Glutamatergic neuron (in vitro differentiated cells): Measurements from ENCODE around the gene MYO6. TPM values are rescaled to one million over a fixed set of nuclear protein-coding genes. Genes with fewer than 3 reads are reported as not detected.

Experiments used
- DNase-seq: peaks from one replicate; pipeline ENCODE4 v3.0.0; 2022
- H3K27ac Mint-ChIP-seq: one replicate; pipeline ENCODE4 v1.8.0; 2020; ENCODE audit warnings: mild to moderate bottlenecking, mixed read lengths, inconsistent platforms; ENCODE audit not compliant: unreplicated experiment
- H3K27me3 Mint-ChIP-seq: one replicate; pipeline ENCODE4 v1.8.0; 2020; ENCODE audit warnings: mild to moderate bottlenecking, moderate library complexity, mixed read lengths, inconsistent platforms; ENCODE audit not compliant: unreplicated experiment
- H3K36me3 Mint-ChIP-seq: one replicate; pipeline ENCODE4 v1.8.0; 2020; ENCODE audit warnings: mild to moderate bottlenecking, mixed read lengths, inconsistent platforms; ENCODE audit not compliant: unreplicated experiment
- H3K4me1 Mint-ChIP-seq: one replicate; pipeline ENCODE4 v1.8.0; 2020; ENCODE audit warnings: mild to moderate bottlenecking, low read depth, mixed read lengths, inconsistent platforms; ENCODE audit not compliant: unreplicated experiment
- H3K4me3 Mint-ChIP-seq: one replicate; pipeline ENCODE4 v1.8.0; 2020; ENCODE audit warnings: mild to moderate bottlenecking, mixed read lengths, inconsistent platforms; ENCODE audit not compliant: unreplicated experiment
- H3K9me3 Mint-ChIP-seq: one replicate; pipeline ENCODE4 v1.8.0; 2020; ENCODE audit warnings: mild to moderate bottlenecking, moderate library complexity, mixed read lengths, inconsistent platforms; ENCODE audit not compliant: unreplicated experiment
- CTCF ChIP-seq: fragments of 200-600 bp; sonication (generic); IDR thresholded peaks from one replicate; pipeline ENCODE4 v1.5.0; 2021; ENCODE audit not compliant: partially characterized antibody, unreplicated experiment
- total RNA-seq: library from RNA; stranded (reverse); fragmentation: NEBNext Ultra II Directional; extraction: Animal tissue kit (Norgen Biotek cat#: 25700); gene quantifications from one replicate; pipeline ENCODE4 v1.2.1, GENCODE V29; 2021; ENCODE audit not compliant: unreplicated experiment

Gene MYO6
- total RNA-seq, 1 donor from 2014 or later: 72.2 TPM

GRCh38 chr6:75791881-75792280, 42.8 kb downstream of the MYO6 start:
- Mint-ChIP-seq H3K36me3 (no peaks in the 10 kb centered on the region), H3K4me1 (no peaks in the 10 kb centered on the region), H3K27ac (no peak overlapping the region), H3K9me3 (peaks cover 1% of the 10 kb centered on the region), H3K4me3 (no peak overlapping the region), H3K27me3 (peaks cover 4% of the 10 kb centered on the region)
- DNase-seq: no peak
- no peak for TF ChIP-seq CTCF

- Mint-ChIP-seq H3K4me3 (no peak overlapping the region), H3K4me1 (no peaks in the 10 kb centered on the region), H3K27me3 (peaks cover 2% of the 10 kb centered on the region), H3K27ac (no peak overlapping the region), H3K9me3 (peaks cover 1% of the 10 kb centered on the region), H3K36me3 (no peaks in the 10 kb centered on the region)
- TF ChIP-seq CTCF: no peak
- DNase-seq: no peak
These were observed 45.4 kb downstream of the MYO6 start for GRCh38 chr6:75794351-75794846.

- Mint-ChIP-seq H3K27me3 (peaks cover 2% of the 10 kb centered on the region), H3K4me3 (no peak overlapping the region)
These were observed 46.1 kb downstream of the MYO6 start for GRCh38 chr6:75794954-75795739.

GRCh38 chr6:75796723-75797122, 47.7 kb downstream of the MYO6 start:
- H3K4me3 Mint-ChIP-seq: no peak overlapping the region

More at GRCh38 chr6:75794954-75795739, 46.1 kb downstream of the MYO6 start:
- H3K27ac Mint-ChIP-seq: no peak overlapping the region
- H3K4me1 Mint-ChIP-seq: no peaks in the 10 kb centered on the region
- no peak for DNase-seq
- peaks cover 1% of the 10 kb centered on the region for H3K9me3 Mint-ChIP-seq
- H3K36me3 Mint-ChIP-seq: no peaks in the 10 kb centered on the region
- TF ChIP-seq CTCF: no peak

More at GRCh38 chr6:75796723-75797122, 47.7 kb downstream of the MYO6 start:
- no peak for DNase-seq
- Mint-ChIP-seq H3K36me3 (no peaks in the 10 kb centered on the region), H3K27me3 (peaks cover 2% of the 10 kb centered on the region), H3K27ac (no peak overlapping the region), H3K9me3 (peaks cover 1% of the 10 kb centered on the region), H3K4me1 (no peaks in the 10 kb centered on the region)
- TF ChIP-seq CTCF: no peak
